ENCODE results near the gene TOGARAM1. TPM values are rescaled to one million over a fixed set of nuclear protein-coding genes. Genes with fewer than 3 reads are reported as not detected.

TOGARAM1 gene
- total and polyA plus RNA-seq, 7 experiments from 2014 or later: 8.7 to 17.5 (median 12.0) TPM

DNA sequence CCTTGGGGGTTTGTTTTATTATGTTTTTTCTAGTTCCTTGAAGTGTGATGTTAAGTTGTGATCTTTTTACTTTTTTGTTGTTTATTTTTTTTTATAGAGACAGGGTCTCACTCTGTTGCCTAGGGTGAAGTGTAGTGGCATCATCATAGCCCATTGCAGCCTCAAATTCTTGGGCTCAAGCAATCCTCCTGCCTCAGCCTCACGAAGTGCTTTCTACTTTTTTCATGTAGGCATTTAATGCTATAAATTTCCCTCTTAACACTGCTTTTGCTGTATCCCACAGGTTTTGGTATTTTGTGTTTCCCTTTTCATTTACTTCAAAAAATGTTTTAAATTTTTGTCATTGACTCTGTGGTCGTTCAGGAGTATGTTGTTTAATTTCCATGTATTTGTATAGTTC is 95.4 kb downstream of the TOGARAM1 start:
- Mint-ChIP-seq H3K36me3 (peaks cover 10 to 46% (median 39%) of the 10 kb centered on the region in 5 donors), H3K9me3 (peaks cover 0 to 7% (median 0%) of the 10 kb centered on the region in 11 donors), H3K27me3 (no peaks in the 10 kb centered on the region), H3K4me3 (no peak overlapping the region), H3K4me1 (peaks cover 0 to 7% (median 2%) of the 10 kb centered on the region in 7 donors), H3K27ac (no peak overlapping the region)
- DNase-seq (no peak), ATAC-seq (no peak)
- no peaks in the 10 kb centered on the region for H3K4me1 ChIP-seq (ENCODE audit: control insufficient read depth in 2 of 2, insufficient read depth in 2 of 2, low read length in 2 of 2)
- no peak overlapping the region for H3K4me3 ChIP-seq (ENCODE audit: low read length)
- no peaks in the 10 kb centered on the region for H3K9me3 ChIP-seq (ENCODE audit: control insufficient read depth in 2 of 3, low read length in 3 of 3)
- no peak overlapping the region for H3K27ac ChIP-seq (ENCODE audit: low read depth, low read length)
- H3K36me3 ChIP-seq (ENCODE audit: control insufficient read depth in 2 of 3, insufficient read depth in 3 of 3, low read length in 3 of 3): peaks cover 0 to 7% (median 0%) of the 10 kb centered on the region in 3 experiments
- CTCF ChIA-PET: no interaction called here
- H3K27me3 ChIP-seq (ENCODE audit: control insufficient read depth in 2 of 2, insufficient read depth in 2 of 2, low read length in 2 of 2): no peaks in the 10 kb centered on the region
- POLR2A ChIA-PET: no interaction called here
- intact Hi-C loops (cut with micrococcal nuclease): no loop called here

DNA sequence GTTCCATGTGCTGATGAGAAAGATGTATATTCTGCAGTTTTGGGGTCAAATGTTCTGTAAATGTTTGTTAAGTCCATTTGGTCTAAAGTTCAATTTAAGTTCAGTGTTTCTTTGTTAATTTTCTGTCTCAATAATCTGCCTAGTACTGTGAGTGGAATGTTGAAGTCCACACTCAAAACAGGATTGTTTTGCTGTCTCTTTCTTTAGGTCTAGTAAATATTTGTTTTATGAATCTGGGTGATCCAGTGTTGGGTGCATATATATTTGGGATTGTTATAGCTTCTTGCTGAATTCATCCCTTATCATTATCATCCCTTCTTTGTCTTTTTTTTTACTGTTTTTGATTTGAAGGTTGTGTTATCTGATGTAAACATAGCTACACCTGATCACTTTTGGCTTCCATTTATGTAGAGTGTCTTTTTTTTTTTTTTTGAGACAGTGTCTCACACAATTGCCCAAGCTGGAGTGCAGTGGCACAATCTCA is 95.9 kb downstream of the TOGARAM1 start:
- intact Hi-C loops (cut with micrococcal nuclease): no loop called here
- peaks cover 0 to 7% (median 0%) of the 10 kb centered on the region in 11 donors for H3K9me3 Mint-ChIP-seq
- POLR2A ChIA-PET: no interaction called here
- no peak overlapping the region for H3K4me3 Mint-ChIP-seq
- peaks cover 0 to 7% (median 0%) of the 10 kb centered on the region in 3 experiments for H3K36me3 ChIP-seq (ENCODE audit: control insufficient read depth in 2 of 3, insufficient read depth in 3 of 3, low read length in 3 of 3)
- H3K27ac ChIP-seq (ENCODE audit: low read depth, low read length): no peak overlapping the region
- ATAC-seq (no peak), DNase-seq (no peak)
- no peaks in the 10 kb centered on the region for H3K27me3 Mint-ChIP-seq
- H3K9me3 ChIP-seq (ENCODE audit: control insufficient read depth in 2 of 3, low read length in 3 of 3): no peaks in the 10 kb centered on the region
- no peaks in the 10 kb centered on the region for H3K27me3 ChIP-seq (ENCODE audit: control insufficient read depth in 2 of 2, insufficient read depth in 2 of 2, low read length in 2 of 2)
- H3K27ac Mint-ChIP-seq: peak overlapping the region in 1 of 9 donors; percentile 38
- CTCF ChIA-PET: no interaction called here
- H3K36me3 Mint-ChIP-seq: peaks cover 7 to 50% (median 35%) of the 10 kb centered on the region in 5 donors
- no peaks in the 10 kb centered on the region for H3K4me1 ChIP-seq (ENCODE audit: control insufficient read depth in 2 of 2, insufficient read depth in 2 of 2, low read length in 2 of 2)
- peaks cover 0 to 7% (median 2%) of the 10 kb centered on the region in 7 donors for H3K4me1 Mint-ChIP-seq
- no peak overlapping the region for H3K4me3 ChIP-seq (ENCODE audit: low read length)

DNA sequence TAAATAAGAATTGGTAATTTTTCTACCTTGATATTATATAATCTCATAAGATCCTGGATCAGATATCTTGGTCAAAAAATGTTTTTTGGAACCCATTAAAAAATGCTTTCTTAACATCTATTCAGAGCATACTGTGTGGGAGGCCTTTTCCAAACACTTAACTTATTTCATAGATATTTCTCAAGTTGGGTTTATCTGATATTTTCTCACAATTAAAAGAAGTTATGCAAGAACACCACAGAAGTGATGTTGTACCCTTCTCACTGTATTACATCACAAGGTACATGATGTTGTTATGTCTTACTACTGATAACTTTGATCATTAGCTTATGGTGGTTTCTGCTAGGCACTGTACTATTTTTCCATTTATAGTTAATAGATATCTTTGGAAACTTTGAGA is 98.6 kb downstream of the TOGARAM1 start:
- Mint-ChIP-seq H3K36me3 (peaks cover 7 to 44% (median 34%) of the 10 kb centered on the region in 5 donors), H3K4me1 (peaks cover 0 to 11% (median 4%) of the 10 kb centered on the region in 7 donors), H3K9me3 (peaks cover 0 to 7% (median 0%) of the 10 kb centered on the region in 11 donors), H3K4me3 (no peak overlapping the region), H3K27me3 (no peaks in the 10 kb centered on the region), H3K27ac (no peak overlapping the region)
- Histone ChIP-seq H3K9me3 (ENCODE audit: control insufficient read depth in 2 of 3, low read length in 3 of 3) (no peaks in the 10 kb centered on the region), H3K27me3 (ENCODE audit: control insufficient read depth in 2 of 2, insufficient read depth in 2 of 2, low read length in 2 of 2) (no peaks in the 10 kb centered on the region), H3K4me1 (ENCODE audit: control insufficient read depth in 2 of 2, insufficient read depth in 2 of 2, low read length in 2 of 2) (no peaks in the 10 kb centered on the region), H3K36me3 (ENCODE audit: control insufficient read depth in 2 of 3, insufficient read depth in 3 of 3, low read length in 3 of 3) (no peaks in the 10 kb centered on the region), H3K27ac (ENCODE audit: low read depth, low read length) (no peak overlapping the region), H3K4me3 (ENCODE audit: low read length) (no peak overlapping the region)
- intact Hi-C loops (cut with micrococcal nuclease): no loop called here
- POLR2A ChIA-PET: no interaction called here
- DNase-seq (no peak), ATAC-seq (no peak)
- CTCF ChIA-PET: no interaction called here

DNA sequence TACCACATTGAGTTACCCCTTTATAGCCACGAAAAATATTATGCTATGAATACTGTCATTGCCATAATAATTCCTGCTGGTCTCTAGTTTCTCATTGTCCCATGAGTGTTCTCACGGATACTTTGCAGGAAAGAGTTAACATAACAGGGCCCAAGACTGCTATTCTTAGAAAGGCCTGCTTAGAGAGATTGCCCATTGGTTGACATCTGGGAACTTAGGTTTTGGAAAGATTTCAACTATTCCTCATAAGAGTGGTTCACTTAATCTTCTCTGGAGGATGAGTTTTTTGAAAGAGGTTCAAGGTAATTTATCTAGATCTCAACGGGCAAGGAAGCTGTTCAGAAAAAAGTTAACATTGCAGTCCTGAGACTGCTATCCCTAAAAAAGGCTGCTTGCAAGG is 103.5 kb downstream of the TOGARAM1 start:
- ChIA-PET POLR2A (no interaction called here), CTCF (no interaction called here)
- Histone ChIP-seq H3K9me3 (ENCODE audit: control insufficient read depth in 2 of 3, low read length in 3 of 3) (no peaks in the 10 kb centered on the region), H3K36me3 (ENCODE audit: control insufficient read depth in 2 of 3, insufficient read depth in 3 of 3, low read length in 3 of 3) (no peaks in the 10 kb centered on the region), H3K4me3 (ENCODE audit: low read length) (no peak overlapping the region), H3K27ac (ENCODE audit: low read depth, low read length) (no peak overlapping the region), H3K4me1 (ENCODE audit: control insufficient read depth in 2 of 2, insufficient read depth in 2 of 2, low read length in 2 of 2) (no peaks in the 10 kb centered on the region), H3K27me3 (ENCODE audit: control insufficient read depth in 2 of 2, insufficient read depth in 2 of 2, low read length in 2 of 2) (no peaks in the 10 kb centered on the region)
- no peak overlapping the region for H3K4me3 Mint-ChIP-seq
- no peaks in the 10 kb centered on the region for H3K9me3 Mint-ChIP-seq
- intact Hi-C loops (cut with micrococcal nuclease): no loop called here
- H3K4me1 Mint-ChIP-seq: peaks cover 0 to 6% (median 4%) of the 10 kb centered on the region in 7 donors
- H3K27me3 Mint-ChIP-seq: no peaks in the 10 kb centered on the region
- no peak for DNase-seq
- no peak for ATAC-seq
- peaks cover 0 to 22% (median 17%) of the 10 kb centered on the region in 5 donors for H3K36me3 Mint-ChIP-seq
- no peak overlapping the region for H3K27ac Mint-ChIP-seq

DNA sequence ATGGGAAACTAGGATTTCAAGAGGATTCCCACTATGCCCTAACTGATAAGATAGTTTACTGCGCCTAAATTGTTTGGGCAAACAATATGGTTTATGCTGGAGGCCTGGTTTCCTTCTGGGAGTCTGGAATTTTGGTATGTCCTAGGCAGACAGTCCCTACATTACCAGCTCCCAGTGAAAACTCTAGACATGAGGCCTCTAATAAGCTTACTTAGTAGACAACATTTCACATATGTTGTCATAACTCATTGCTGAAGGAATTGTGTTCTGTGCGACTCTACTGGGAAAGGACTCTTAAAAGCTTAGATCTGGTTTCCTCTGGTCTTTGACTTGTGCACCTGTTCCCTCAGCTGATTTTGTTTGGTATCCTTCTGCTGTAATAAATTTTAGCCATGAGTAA is 104.0 kb downstream of the TOGARAM1 start:
- no peak overlapping the region for H3K4me3 ChIP-seq (ENCODE audit: low read length)
- CTCF ChIA-PET: no interaction called here
- H3K4me1 Mint-ChIP-seq: peaks cover 0 to 6% (median 4%) of the 10 kb centered on the region in 7 donors
- no peaks in the 10 kb centered on the region for H3K9me3 Mint-ChIP-seq
- no peaks in the 10 kb centered on the region for H3K27me3 ChIP-seq (ENCODE audit: control insufficient read depth in 2 of 2, insufficient read depth in 2 of 2, low read length in 2 of 2)
- H3K4me1 ChIP-seq (ENCODE audit: control insufficient read depth in 2 of 2, insufficient read depth in 2 of 2, low read length in 2 of 2): no peaks in the 10 kb centered on the region
- H3K36me3 ChIP-seq (ENCODE audit: control insufficient read depth in 2 of 3, insufficient read depth in 3 of 3, low read length in 3 of 3): no peaks in the 10 kb centered on the region
- no peak overlapping the region for H3K27ac ChIP-seq (ENCODE audit: low read depth, low read length)
- no peaks in the 10 kb centered on the region for H3K9me3 ChIP-seq (ENCODE audit: control insufficient read depth in 2 of 3, low read length in 3 of 3)
- no peaks in the 10 kb centered on the region for H3K27me3 Mint-ChIP-seq
- intact Hi-C loops (cut with micrococcal nuclease): no loop called here
- DNase-seq: no peak
- H3K36me3 Mint-ChIP-seq: peaks cover 0 to 22% (median 14%) of the 10 kb centered on the region in 5 donors
- H3K27ac Mint-ChIP-seq: no peak overlapping the region
- POLR2A ChIA-PET: no interaction called here
- ATAC-seq: no peak
- H3K4me3 Mint-ChIP-seq: no peak overlapping the region

DNA sequence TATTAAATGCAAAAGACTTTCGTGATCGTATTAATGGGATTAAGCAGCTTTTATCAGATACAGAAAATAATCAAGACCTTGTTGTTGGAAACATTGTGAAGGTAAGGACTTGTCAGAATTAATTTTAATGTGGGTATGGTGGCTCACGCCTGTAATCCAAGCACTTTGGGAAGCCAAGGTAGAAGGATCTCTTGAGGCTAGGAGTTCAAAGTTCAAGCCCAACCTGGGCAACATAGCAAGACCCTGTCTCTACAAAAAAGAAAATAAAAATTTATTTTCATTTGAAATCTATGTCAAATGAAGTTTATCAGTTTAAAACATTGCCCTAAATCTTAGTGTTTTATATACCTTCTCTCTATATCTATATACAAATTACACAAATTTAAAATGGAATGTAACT is 104.7 kb downstream of the TOGARAM1 start:
- ATAC-seq: no peak
- no peak for DNase-seq
- Histone ChIP-seq H3K27me3 (ENCODE audit: control insufficient read depth in 2 of 2, insufficient read depth in 2 of 2, low read length in 2 of 2) (no peaks in the 10 kb centered on the region), H3K36me3 (ENCODE audit: control insufficient read depth in 2 of 3, insufficient read depth in 3 of 3, low read length in 3 of 3) (no peaks in the 10 kb centered on the region), H3K4me1 (ENCODE audit: control insufficient read depth in 2 of 2, insufficient read depth in 2 of 2, low read length in 2 of 2) (no peaks in the 10 kb centered on the region), H3K9me3 (ENCODE audit: control insufficient read depth in 2 of 3, low read length in 3 of 3) (no peaks in the 10 kb centered on the region), H3K27ac (ENCODE audit: low read depth, low read length) (no peak overlapping the region), H3K4me3 (ENCODE audit: low read length) (no peak overlapping the region)
- Mint-ChIP-seq H3K4me1 (peaks cover 0 to 6% (median 2%) of the 10 kb centered on the region in 7 donors), H3K27ac (no peak overlapping the region), H3K36me3 (peaks cover 0 to 22% (median 10%) of the 10 kb centered on the region in 5 donors), H3K9me3 (no peaks in the 10 kb centered on the region), H3K27me3 (no peaks in the 10 kb centered on the region), H3K4me3 (no peak overlapping the region)
- ChIA-PET POLR2A (no interaction called here), CTCF (no interaction called here)
- intact Hi-C loops (cut with micrococcal nuclease): no loop called here

DNA sequence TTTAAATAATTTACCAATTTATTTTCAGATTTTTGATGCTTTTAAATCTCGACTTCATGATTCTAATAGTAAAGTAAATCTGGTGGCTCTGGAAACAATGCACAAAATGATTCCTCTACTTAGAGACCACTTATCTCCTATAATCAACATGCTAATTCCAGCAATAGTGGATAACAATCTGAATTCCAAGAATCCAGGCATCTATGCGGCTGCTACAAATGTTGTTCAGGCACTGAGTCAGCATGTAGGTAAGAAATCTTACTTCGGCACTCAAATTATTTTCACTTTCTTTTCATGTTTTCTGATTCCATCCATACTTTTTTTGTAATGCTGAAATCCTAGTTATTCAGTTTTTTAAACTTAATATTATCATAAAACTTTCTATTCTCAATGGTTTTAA is 106.4 kb downstream of the TOGARAM1 start:
- DNase-seq: no peak
- Mint-ChIP-seq H3K27me3 (no peaks in the 10 kb centered on the region), H3K27ac (no peak overlapping the region), H3K4me1 (peaks cover 0 to 6% (median 0%) of the 10 kb centered on the region in 7 donors), H3K36me3 (peaks cover 0 to 19% (median 10%) of the 10 kb centered on the region in 5 donors), H3K9me3 (no peaks in the 10 kb centered on the region), H3K4me3 (no peak overlapping the region)
- ATAC-seq: no peak
- intact Hi-C loops (cut with micrococcal nuclease): no loop called here
- Histone ChIP-seq H3K9me3 (ENCODE audit: control insufficient read depth in 2 of 3, low read length in 3 of 3) (no peaks in the 10 kb centered on the region), H3K27me3 (ENCODE audit: control insufficient read depth in 2 of 2, insufficient read depth in 2 of 2, low read length in 2 of 2) (no peaks in the 10 kb centered on the region), H3K27ac (ENCODE audit: low read depth, low read length) (no peak overlapping the region), H3K36me3 (ENCODE audit: control insufficient read depth in 2 of 3, insufficient read depth in 3 of 3, low read length in 3 of 3) (no peaks in the 10 kb centered on the region), H3K4me1 (ENCODE audit: control insufficient read depth in 2 of 2, insufficient read depth in 2 of 2, low read length in 2 of 2) (no peaks in the 10 kb centered on the region), H3K4me3 (ENCODE audit: low read length) (no peak overlapping the region)
- CTCF ChIA-PET: no interaction called here
- POLR2A ChIA-PET: no interaction called here

Measured in naive thymus-derived CD4-positive, alpha-beta T cell (primary cell).